Measurements from ENCODE around the gene FMN2. TPM values are rescaled to one million over a fixed set of nuclear protein-coding genes. Genes with fewer than 3 reads are reported as not detected.

The FMN2 gene
- total RNA-seq, 2 donors from 2014 or later: 0.26 to 0.33 TPM

- Histone ChIP-seq H3K27ac (no peak overlapping the region), H3K4me3 (no peak overlapping the region), H3K9me3 (no peaks in the 10 kb centered on the region), H3K27me3 (no peaks in the 10 kb centered on the region), H3K36me3 (replicated peaks in 1 of 2; ENCODE audit: insufficient read depth in 1 of 2, low read depth in 2 of 2) (no peaks in the 10 kb centered on the region), H3K4me1 (no peaks in the 10 kb centered on the region)
- 42 to 58% methylated on average over 3 of the region's 3 CpGs for WGBS, 2 donors
- ATAC-seq (no peak), DNase-seq (no peak)
- TF ChIP-seq CTCF (IDR thresholded peaks at IDR 0.05): no peak
- intact Hi-C loops (cut with DNase I): no loop called here
These were observed 272.2 kb downstream of the FMN2 start for GRCh38 chr1:240363914-240364313.

DNA sequence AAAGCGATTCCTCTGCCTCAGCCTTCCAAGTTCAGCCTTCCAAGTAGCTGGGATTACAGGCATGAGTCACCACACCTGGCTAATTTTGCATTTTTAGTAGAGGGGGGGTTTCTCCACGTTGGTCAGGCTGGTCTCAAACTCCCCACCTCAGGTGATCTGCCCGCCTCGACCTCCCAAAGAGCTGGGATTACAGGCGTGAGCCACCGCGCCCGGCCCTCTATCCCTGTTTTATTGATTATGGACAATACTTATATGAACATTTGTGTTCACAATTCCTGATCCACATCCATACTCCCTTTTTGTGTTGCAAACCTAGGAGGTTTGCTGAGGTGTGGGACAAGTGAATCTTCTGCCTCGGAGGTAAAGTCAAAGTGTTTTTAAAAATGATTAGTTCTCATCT, 275.0 kb downstream of the FMN2 start:
- no peaks in the 10 kb centered on the region for H3K27me3 ChIP-seq
- H3K9me3 ChIP-seq: no peaks in the 10 kb centered on the region
- intact Hi-C loops (cut with DNase I): no loop called here
- no peaks in the 10 kb centered on the region for H3K4me1 ChIP-seq
- H3K4me3 ChIP-seq: no peak overlapping the region
- H3K27ac ChIP-seq: no peak overlapping the region
- H3K36me3 ChIP-seq (replicated peaks in 1 of 2; ENCODE audit: insufficient read depth in 1 of 2, low read depth in 2 of 2): no peaks in the 10 kb centered on the region
- ATAC-seq (no peak), DNase-seq (no peak)
- 69 to 74% methylated on average over 9 of the region's 9 CpGs for WGBS, 2 donors
- TF ChIP-seq CTCF (IDR thresholded peaks at IDR 0.05) (no peak), POLR2A (IDR thresholded peaks at IDR 0.05) (no peak)

DNA sequence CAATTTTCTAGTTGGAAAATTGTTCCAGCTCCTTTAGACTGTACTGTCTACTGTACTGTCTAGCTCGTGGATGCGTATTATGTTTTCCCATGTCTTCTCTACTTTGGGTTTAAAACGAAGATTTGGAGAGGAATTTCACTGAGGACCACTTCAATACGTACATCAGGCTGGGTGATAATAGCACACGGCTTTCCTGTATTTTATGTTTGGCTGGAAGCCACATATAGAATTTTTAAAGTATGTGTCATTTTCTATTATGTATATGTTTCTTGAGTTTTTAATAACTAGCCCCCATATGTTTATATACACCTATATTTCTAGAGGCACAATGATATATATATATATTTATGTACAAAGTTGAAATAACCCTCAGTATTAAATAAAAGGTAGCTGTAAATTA, 293.9 kb downstream of the FMN2 start:
- peaks cover 0 to 10% (median 0%) of the 10 kb centered on the region in 3 donors for H3K9me3 ChIP-seq
- no peaks in the 10 kb centered on the region for H3K36me3 ChIP-seq (replicated peaks in 1 of 2; ENCODE audit: insufficient read depth in 1 of 2, low read depth in 2 of 2)
- no peaks in the 10 kb centered on the region for H3K27me3 ChIP-seq
- TF ChIP-seq POLR2A (IDR thresholded peaks at IDR 0.05) (no peak), CTCF (IDR thresholded peaks at IDR 0.05) (no peak)
- H3K27ac ChIP-seq: no peak overlapping the region
- H3K4me1 ChIP-seq: no peaks in the 10 kb centered on the region
- no peak overlapping the region for H3K4me3 ChIP-seq
- ATAC-seq (no peak), DNase-seq (no peak)
- intact Hi-C loops (cut with DNase I): no loop called here
- WGBS, 2 donors: 62 to 70% methylated on average over 5 of the region's 5 CpGs

DNA sequence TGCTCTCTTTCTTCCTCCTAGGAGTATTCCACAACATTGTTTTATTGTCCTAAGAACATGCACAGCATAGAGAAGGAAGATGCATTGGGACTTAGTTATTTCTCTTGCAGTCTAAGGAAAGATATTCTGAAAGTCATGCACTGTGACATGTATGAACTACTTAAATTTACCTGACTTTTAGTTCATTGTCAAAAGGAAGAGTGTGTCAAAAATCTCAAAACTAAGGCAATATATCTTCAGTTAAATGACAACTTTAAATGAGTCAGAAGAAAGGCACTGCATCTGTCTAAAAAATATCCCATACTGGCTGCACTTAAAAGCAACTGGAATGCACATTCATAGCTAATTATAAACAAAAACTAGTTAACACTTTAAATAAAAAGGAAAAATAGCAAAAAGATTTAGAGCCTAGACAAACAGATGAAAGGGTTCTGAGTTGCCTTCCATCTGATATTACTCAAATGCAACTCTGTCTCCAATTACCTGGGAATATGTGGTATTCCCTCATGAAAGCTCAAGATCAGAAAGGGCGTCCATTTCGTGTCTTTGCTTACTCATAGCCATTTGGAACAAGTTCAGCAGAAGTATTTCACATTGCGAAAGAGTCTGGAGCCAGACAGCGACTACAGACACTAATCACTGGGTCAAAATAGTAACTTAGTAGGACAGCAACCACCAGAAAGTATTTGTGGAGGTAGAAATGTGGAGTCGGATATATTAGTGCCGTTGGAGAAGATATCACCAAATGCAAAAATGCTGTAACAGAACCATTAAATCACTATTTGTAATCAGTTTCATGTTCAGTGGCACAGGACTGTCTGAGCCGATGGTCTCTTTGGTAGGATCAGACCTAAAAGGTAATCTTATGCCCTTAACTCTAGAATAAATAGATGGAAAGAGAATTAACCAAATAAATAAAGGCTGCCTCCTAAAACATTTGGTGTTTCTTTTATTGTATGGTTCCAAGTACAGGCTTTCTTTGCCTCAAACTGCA, 294.6 kb downstream of the FMN2 start:
- 60 to 64% methylated on average over 7 of the region's 7 CpGs for WGBS, 2 donors
- H3K36me3 ChIP-seq (replicated peaks in 1 of 2; ENCODE audit: insufficient read depth in 1 of 2, low read depth in 2 of 2): no peaks in the 10 kb centered on the region
- peaks cover 0 to 6% (median 0%) of the 10 kb centered on the region in 3 donors for H3K9me3 ChIP-seq
- H3K4me3 ChIP-seq: no peak overlapping the region
- DNase-seq (no peak), ATAC-seq (no peak)
- no peaks in the 10 kb centered on the region for H3K4me1 ChIP-seq
- intact Hi-C loops (cut with DNase I): no loop called here
- no peak overlapping the region for H3K27ac ChIP-seq
- TF ChIP-seq CTCF (IDR thresholded peaks at IDR 0.05): no peak
- no peak for TF ChIP-seq POLR2A (IDR thresholded peaks at IDR 0.05)
- no peaks in the 10 kb centered on the region for H3K27me3 ChIP-seq

DNA sequence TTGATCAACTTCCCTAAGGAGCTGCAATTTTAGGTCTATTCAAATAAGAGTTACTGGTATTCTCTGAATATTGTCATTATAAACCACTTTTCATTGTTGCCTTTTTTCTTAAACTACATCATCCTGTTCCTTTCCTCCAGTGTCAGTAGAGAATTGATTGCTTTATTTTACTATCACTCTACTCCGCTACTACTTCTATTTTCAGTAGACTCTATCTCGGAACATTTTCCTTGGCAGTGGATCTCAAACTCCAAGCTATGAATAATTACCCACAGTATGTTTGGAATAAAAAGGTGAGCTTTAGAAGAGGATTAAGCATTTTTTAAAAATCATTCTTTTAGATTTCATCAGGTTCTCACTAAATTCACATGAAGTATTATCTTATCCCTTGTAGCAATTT, 295.4 kb downstream of the FMN2 start:
- no peak overlapping the region for H3K27ac ChIP-seq
- H3K4me3 ChIP-seq: no peak overlapping the region
- DNase-seq: no peak
- no peaks in the 10 kb centered on the region for H3K9me3 ChIP-seq
- no peaks in the 10 kb centered on the region for H3K27me3 ChIP-seq
- no peak for ATAC-seq
- intact Hi-C loops (cut with DNase I): no loop called here
- H3K4me1 ChIP-seq: no peaks in the 10 kb centered on the region
- TF ChIP-seq CTCF (IDR thresholded peaks at IDR 0.05) (no peak), POLR2A (IDR thresholded peaks at IDR 0.05) (no peak)
- no peaks in the 10 kb centered on the region for H3K36me3 ChIP-seq (replicated peaks in 1 of 2; ENCODE audit: insufficient read depth in 1 of 2, low read depth in 2 of 2)
- 50 to 54% methylated on average over 2 of the region's 2 CpGs for WGBS, 2 donors

Data from body of pancreas (tissue), 4 donors.